ENCODE results near the gene SYN1.

The SYN1 gene

GRCh38 chrX:47560179-47560933 lies 59.3 kb downstream of the SYN1 start:
- Histone ChIP-seq H2AFZ (ENCODE audit: low read depth, low read length) (peak overlapping the region; percentile 83), H3K79me2 (ENCODE audit: insufficient read depth, low read length) (peaks cover 44% of the 10 kb centered on the region), H4K20me1 (ENCODE audit: insufficient read depth, low read length) (peaks cover 9% of the 10 kb centered on the region), H3K36me3 (ENCODE audit: insufficient read depth, low read length) (peaks cover 30% of the 10 kb centered on the region), H3K27ac (ENCODE audit: low read length) (peak overlapping the region; percentile 89), H3K4me2 (ENCODE audit: insufficient read depth, low read length) (peak overlapping the region; percentile 86), H3K4me1 (ENCODE audit: insufficient read depth, low read length) (peaks cover 52% of the 10 kb centered on the region), H3K27me3 (ENCODE audit: insufficient read depth, low read length, poor library complexity) (no peaks in the 10 kb centered on the region), H3K9me3 (ENCODE audit: insufficient read depth, low read length, severe bottlenecking) (no peaks in the 10 kb centered on the region), H3K4me3 (ENCODE audit: low read depth in 1 of 2, low read length in 2 of 2) (peak overlapping the region; percentile 38 to 71; a peak in 3 of 4 replicates), H3K9ac (ENCODE audit: low read depth, low read length) (peak overlapping the region; percentile 72)
- no peak for ATAC-seq (ENCODE audit: insufficient read depth, low read depth)
- DNase-seq, result no peak
- TF ChIP-seq CTCF (IDR thresholded peaks at IDR 0.05; ENCODE audit: borderline replicate concordance, extremely low read depth, low read length, poor library complexity, severe bottlenecking), result no peak

DNA sequence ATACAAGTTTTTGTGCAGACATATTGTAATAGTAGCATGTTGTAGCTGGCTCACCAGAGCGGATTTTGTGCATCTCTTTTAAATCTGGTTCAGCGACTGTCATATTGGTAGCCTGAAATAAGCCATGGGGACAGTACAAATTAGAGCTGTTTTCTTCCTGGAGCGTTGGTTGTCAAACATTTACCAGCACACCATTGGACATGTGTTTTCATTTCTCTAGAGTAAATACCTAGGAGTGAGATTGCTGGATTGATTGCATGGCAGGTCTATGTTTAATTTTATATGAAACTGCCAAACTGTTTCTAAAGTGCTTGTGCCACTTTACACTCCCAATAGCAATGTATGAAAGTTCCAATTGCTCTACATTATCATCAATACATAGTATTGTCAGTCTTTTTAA lies 61.2 kb downstream of the SYN1 start:
- no peak overlapping the region for H3K4me2 ChIP-seq (ENCODE audit: insufficient read depth, low read length)

DNA sequence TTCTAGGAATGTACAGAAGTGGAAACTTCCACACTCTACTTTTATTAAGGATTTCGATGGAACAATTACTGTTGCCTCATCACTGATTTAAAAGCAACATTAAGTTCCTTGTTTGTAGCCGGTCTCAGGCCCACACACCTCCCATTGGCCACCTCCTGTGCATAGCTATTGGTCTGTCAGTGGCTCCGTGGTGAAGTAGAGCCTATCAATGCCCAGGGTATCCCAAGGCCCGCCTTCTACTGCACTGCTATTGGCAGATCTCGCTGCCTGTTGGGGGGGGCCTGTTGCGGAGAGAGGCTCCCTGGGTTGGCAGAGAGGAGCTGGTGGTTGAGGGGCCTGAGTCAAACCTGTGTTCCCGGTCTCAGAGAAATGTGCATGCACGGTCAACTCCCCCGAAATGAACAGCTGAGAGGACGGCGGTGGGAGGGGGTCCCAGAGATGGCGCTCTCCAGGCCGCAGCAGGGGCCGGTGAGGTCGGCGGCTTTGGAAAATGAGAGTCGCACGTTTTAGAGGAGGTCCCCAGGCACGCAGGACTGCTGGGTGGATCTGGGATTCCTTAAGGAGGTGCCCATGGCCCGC lies 63.5 kb downstream of the SYN1 start:
- Histone ChIP-seq H3K4me2 (ENCODE audit: insufficient read depth, low read length) (peak overlapping the region; percentile 69), H3K27me3 (ENCODE audit: insufficient read depth, low read length, poor library complexity) (no peaks in the 10 kb centered on the region), H4K20me1 (ENCODE audit: insufficient read depth, low read length) (no peaks in the 10 kb centered on the region), H3K9me3 (ENCODE audit: insufficient read depth, low read length, severe bottlenecking) (no peaks in the 10 kb centered on the region), H3K27ac (ENCODE audit: low read length) (peak overlapping the region; percentile 91), H2AFZ (ENCODE audit: low read depth, low read length) (peak overlapping the region; percentile 95), H3K79me2 (ENCODE audit: insufficient read depth, low read length) (peaks cover 13% of the 10 kb centered on the region), H3K36me3 (ENCODE audit: insufficient read depth, low read length) (no peaks in the 10 kb centered on the region), H3K4me3 (ENCODE audit: low read depth in 1 of 2, low read length in 2 of 2) (peak overlapping the region; percentile 42 to 73; a peak in 3 of 4 replicates), H3K9ac (ENCODE audit: low read depth, low read length) (peak overlapping the region; percentile 85), H3K4me1 (ENCODE audit: insufficient read depth, low read length) (peaks cover 28% of the 10 kb centered on the region)
- ATAC-seq (ENCODE audit: insufficient read depth, low read depth) (peak; percentile 92), DNase-seq (peak; percentile 92)
- TF ChIP-seq CTCF (IDR thresholded peaks at IDR 0.05; ENCODE audit: borderline replicate concordance, extremely low read depth, low read length, poor library complexity, severe bottlenecking), result no peak
- TF ChIP-seq EZH2 (IDR thresholded peaks at IDR 0.05; ENCODE audit: borderline replicate concordance, low read depth, low read length, severe bottlenecking), result no peak

More for the DNA sequence above, 61.2 kb downstream of the SYN1 start:
- ATAC-seq (ENCODE audit: insufficient read depth, low read depth) (no peak), DNase-seq (no peak)
- Histone ChIP-seq H3K79me2 (ENCODE audit: insufficient read depth, low read length) (peaks cover 33% of the 10 kb centered on the region), H3K27ac (ENCODE audit: low read length) (no peak overlapping the region), H3K36me3 (ENCODE audit: insufficient read depth, low read length) (peaks cover 11% of the 10 kb centered on the region), H2AFZ (ENCODE audit: low read depth, low read length) (no peak overlapping the region), H3K9me3 (ENCODE audit: insufficient read depth, low read length, severe bottlenecking) (no peaks in the 10 kb centered on the region), H3K4me1 (ENCODE audit: insufficient read depth, low read length) (peaks cover 46% of the 10 kb centered on the region), H4K20me1 (ENCODE audit: insufficient read depth, low read length) (peaks cover 6% of the 10 kb centered on the region), H3K4me3 (ENCODE audit: low read depth in 1 of 2, low read length in 2 of 2) (no peak overlapping the region), H3K27me3 (ENCODE audit: insufficient read depth, low read length, poor library complexity) (no peaks in the 10 kb centered on the region), H3K9ac (ENCODE audit: low read depth, low read length) (no peak overlapping the region)
- TF ChIP-seq EZH2 (IDR thresholded peaks at IDR 0.05; ENCODE audit: borderline replicate concordance, low read depth, low read length, severe bottlenecking) (no peak), CTCF (IDR thresholded peaks at IDR 0.05; ENCODE audit: borderline replicate concordance, extremely low read depth, low read length, poor library complexity, severe bottlenecking) (no peak)

Data from DND-41 (cell line).